ENCODE measurements around the gene ARID5A.

The ARID5A gene

DNA sequence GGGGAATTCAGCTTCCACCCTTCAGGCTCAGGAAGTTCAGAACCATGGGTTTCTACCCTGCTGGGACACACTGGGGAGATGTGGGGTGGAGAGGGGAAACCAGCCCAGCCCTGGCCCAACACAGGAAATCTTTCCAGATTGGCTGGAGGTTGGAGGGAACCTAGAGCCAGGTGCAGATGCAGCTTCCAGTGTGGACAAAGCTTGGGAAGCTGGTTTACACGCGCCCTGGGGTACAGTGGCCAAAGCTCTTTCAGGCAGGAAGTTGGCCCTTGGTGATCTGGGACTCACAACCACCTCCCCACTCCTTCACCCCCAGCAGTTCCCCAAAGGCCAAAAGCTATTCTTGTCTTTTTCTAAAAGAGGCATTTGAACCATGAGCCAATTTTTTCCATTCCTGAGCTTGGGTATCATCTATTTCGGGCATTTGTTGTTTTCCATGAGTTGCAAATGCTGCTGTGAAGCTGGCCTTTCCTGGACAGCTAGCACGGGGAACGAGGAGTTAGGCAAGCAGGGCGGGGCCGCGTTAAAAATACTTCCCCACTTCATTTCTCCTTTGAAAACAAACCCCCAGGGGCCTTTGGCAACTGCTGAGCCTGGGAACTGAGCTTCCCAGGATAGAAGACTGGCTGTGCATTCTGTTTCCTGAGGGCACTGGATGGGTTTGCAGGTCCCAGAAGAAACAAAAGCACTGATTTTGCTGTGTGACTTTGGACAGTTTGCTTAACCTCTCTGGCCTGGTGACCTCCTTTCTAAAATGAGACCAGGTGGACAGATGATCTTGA, 3.1 kb upstream of the ARID5A start:
- Histone ChIP-seq H3K4me3 (no peak overlapping the region), H3K27ac (no peak overlapping the region), H3K36me3 (ENCODE audit: insufficient read depth, low read length) (no peaks in the 10 kb centered on the region), H3K9me3 (ENCODE audit: low read depth, low read length) (no peaks in the 10 kb centered on the region), H3K9ac (ENCODE audit: insufficient read length) (no peak overlapping the region)
- DNase-seq (ENCODE audit: low read depth, low spot score): no peak
- TF ChIP-seq POLR2AphosphoS5 (IDR thresholded peaks at IDR 0.05; ENCODE audit: borderline replicate concordance, low read depth, low read length): no peak
- TF ChIP-seq EZH2 (IDR thresholded peaks at IDR 0.05): no peak
- no peak for TF ChIP-seq FOXP2 (optimal IDR thresholded peaks at IDR 0.05; ENCODE audit: control extremely low read depth, extremely low read length, insufficient read depth)

DNA sequence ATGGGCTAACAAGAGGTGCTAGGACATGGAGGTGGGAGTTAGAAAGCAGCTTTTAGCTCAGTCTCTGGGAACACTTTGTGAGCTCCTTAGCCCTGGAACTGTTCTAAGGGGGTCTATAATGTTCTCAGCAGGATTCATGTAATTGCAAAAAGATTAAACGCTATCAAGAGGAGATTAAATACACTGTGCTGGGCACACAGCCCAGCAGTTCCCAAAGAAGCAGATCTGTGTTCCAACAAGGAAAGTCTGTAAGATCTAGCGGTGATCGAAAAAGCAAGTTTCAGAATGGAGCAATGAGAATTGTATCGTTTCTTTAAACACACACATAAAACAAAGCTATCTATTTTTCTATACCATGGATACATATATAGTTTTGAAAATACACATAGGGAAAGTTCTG, 2.4 kb upstream of the ARID5A start:
- TF ChIP-seq EZH2 (IDR thresholded peaks at IDR 0.05) (no peak), POLR2AphosphoS5 (IDR thresholded peaks at IDR 0.05; ENCODE audit: borderline replicate concordance, low read depth, low read length) (no peak), FOXP2 (optimal IDR thresholded peaks at IDR 0.05; ENCODE audit: control extremely low read depth, extremely low read length, insufficient read depth) (no peak)
- no peaks in the 10 kb centered on the region for H3K36me3 ChIP-seq (ENCODE audit: insufficient read depth, low read length)
- no peak overlapping the region for H3K9ac ChIP-seq (ENCODE audit: insufficient read length)
- DNase-seq (ENCODE audit: low read depth, low spot score): no peak
- H3K4me3 ChIP-seq: no peak overlapping the region
- H3K27ac ChIP-seq: no peak overlapping the region
- no peaks in the 10 kb centered on the region for H3K9me3 ChIP-seq (ENCODE audit: low read depth, low read length)

DNA sequence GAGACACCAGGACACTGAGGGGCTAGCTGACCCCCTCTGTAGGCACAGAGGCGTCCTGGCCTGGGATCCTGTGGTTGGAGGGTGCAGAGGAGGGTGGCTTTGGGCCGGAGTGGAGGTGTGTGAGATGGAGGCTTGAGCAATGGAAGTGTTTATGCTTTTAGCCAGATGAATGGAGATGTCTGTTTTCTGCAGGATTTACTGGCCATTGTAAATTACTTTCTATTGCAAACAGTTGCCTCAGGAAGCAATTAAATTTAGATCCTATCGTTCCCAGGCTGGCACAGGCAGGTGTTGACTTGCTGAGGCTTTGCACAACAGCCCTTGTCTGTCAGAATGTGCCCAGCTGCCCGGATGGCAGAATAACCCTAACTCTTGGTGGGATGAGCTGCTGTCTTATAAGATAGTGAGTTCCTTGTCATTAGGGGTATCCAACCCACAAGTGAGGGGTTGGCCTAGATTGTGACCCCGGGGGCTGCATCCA, 1.8 kb upstream of the ARID5A start:
- H3K4me3 ChIP-seq: no peak overlapping the region
- H3K9me3 ChIP-seq (ENCODE audit: low read depth, low read length): no peaks in the 10 kb centered on the region
- TF ChIP-seq POLR2AphosphoS5 (IDR thresholded peaks at IDR 0.05; ENCODE audit: borderline replicate concordance, low read depth, low read length): no peak
- DNase-seq (ENCODE audit: low read depth, low spot score): no peak
- H3K36me3 ChIP-seq (ENCODE audit: insufficient read depth, low read length): no peaks in the 10 kb centered on the region
- H3K9ac ChIP-seq (ENCODE audit: insufficient read length): no peak overlapping the region
- no peak overlapping the region for H3K27ac ChIP-seq

DNA sequence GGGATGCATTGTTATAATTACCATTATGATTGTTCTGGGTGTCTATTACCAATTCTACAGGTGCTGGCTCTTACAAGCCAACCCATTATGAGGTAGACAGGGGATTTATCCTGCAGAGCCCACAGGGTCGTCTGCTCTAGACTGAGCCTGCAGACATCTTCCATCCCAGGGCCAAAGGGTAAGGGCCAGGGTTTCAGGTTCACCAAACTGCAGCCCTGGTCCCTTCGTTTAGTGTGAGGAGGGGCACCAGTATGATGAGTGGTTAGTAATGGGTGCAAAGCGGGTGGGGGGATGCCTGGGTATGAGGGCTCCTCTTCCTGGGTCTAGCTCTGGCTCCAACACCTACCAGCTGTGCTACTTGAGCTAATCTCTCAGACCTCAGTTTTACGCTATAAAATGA, 1.2 kb upstream of the ARID5A start:
- no peaks in the 10 kb centered on the region for H3K36me3 ChIP-seq (ENCODE audit: insufficient read depth, low read length)
- H3K27ac ChIP-seq: no peak overlapping the region
- H3K4me3 ChIP-seq: no peak overlapping the region
- H3K9ac ChIP-seq (ENCODE audit: insufficient read length): no peak overlapping the region
- H3K9me3 ChIP-seq (ENCODE audit: low read depth, low read length): no peaks in the 10 kb centered on the region
- TF ChIP-seq EZH2 (IDR thresholded peaks at IDR 0.05): no peak
- DNase-seq (ENCODE audit: low read depth, low spot score): no peak

DNA sequence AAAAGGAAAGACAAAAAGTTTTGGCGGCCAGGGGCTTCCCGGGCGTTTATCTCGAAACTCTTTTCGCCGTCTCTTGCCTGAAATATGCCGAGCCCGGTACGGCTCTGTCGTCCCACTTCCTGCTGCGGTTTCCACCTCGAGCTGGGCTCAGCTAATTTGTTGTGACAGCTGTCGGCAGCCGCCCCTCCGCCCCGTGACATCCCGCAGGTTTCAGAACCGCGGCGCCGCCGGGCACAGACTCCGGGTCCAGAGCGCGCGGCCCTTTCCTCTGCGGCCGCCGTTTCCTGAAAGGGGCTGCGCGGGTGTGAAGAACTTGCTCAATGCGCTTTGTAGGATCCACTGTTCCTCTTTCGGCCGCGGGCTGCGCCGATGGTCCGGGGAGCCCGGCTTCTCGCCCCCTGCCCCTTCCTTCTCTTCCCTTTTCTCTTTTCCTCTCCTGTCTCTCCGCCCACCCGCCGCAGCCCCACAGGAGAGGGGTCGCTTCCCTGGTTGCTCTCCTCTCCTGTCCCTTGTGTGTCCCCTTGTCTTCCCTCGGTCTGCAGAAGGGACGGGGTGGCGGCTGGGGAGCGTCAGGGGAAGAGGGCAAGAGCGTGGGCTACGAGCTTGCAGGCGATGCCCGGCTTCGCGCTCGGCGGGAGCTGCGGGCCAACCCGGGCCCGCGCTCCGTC, 648 bp downstream of the ARID5A start:
- DNase-seq (ENCODE audit: low read depth, low spot score): no peak
- H3K9ac ChIP-seq (ENCODE audit: insufficient read length): peak overlapping the region; percentile 79

DNA sequence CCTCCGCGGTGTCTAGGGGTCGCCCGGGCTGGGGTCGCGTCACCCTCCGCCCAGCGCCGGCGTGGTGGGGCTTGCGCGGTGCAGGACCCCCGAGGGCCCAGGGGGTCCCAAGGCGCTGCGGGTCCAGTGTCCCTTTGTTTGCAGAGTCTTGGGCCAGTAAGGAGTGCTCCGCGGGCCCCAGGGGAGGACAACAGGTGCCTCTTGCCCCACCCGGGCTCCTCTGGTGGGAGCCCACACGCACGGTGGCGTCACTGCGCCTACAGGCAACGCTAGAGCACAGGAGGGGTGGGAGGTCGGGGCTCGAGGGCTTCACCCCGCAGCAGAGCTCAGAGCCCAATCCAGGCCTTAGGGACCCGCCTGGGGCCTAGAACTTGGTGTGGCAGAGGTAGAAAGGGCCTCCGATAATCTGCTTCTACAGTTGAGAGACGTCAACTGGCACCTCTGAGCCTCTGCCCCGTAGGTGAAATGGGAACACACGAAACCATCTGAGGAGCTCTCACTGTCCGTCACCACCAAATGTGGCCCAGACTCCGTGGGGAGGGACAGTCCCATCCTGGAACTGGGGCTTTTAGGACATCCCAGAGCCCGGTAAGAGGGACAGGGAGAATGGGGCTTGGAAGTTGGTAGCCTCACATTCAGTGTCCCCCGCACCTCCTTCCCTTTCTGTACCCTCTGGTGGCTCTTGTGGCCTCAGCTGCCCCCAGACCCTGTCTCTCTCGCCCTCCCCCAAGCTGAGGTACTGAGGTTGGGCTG, 1.4 kb downstream of the ARID5A start:
- Histone ChIP-seq H3K9ac (ENCODE audit: insufficient read length) (no peak overlapping the region), H3K9me3 (ENCODE audit: low read depth, low read length) (no peaks in the 10 kb centered on the region), H3K36me3 (ENCODE audit: insufficient read depth, low read length) (no peaks in the 10 kb centered on the region), H3K27ac (no peak overlapping the region), H3K4me3 (no peak overlapping the region; the same call in 1 of the 2 replicates)
- no peak for TF ChIP-seq EZH2 (IDR thresholded peaks at IDR 0.05)
- no peak for DNase-seq (ENCODE audit: low read depth, low spot score)

More for the DNA sequence above, 648 bp downstream of the ARID5A start:
- Histone ChIP-seq H3K27ac (no peak overlapping the region), H3K36me3 (ENCODE audit: insufficient read depth, low read length) (no peaks in the 10 kb centered on the region), H3K4me3 (peak overlapping the region; percentile 91), H3K9me3 (ENCODE audit: low read depth, low read length) (no peaks in the 10 kb centered on the region)
- TF ChIP-seq FOXP2 (optimal IDR thresholded peaks at IDR 0.05; ENCODE audit: control extremely low read depth, extremely low read length, insufficient read depth) (no peak), EZH2 (IDR thresholded peaks at IDR 0.05) (no peak), POLR2AphosphoS5 (IDR thresholded peaks at IDR 0.05; ENCODE audit: borderline replicate concordance, low read depth, low read length) (no peak)

DNA sequence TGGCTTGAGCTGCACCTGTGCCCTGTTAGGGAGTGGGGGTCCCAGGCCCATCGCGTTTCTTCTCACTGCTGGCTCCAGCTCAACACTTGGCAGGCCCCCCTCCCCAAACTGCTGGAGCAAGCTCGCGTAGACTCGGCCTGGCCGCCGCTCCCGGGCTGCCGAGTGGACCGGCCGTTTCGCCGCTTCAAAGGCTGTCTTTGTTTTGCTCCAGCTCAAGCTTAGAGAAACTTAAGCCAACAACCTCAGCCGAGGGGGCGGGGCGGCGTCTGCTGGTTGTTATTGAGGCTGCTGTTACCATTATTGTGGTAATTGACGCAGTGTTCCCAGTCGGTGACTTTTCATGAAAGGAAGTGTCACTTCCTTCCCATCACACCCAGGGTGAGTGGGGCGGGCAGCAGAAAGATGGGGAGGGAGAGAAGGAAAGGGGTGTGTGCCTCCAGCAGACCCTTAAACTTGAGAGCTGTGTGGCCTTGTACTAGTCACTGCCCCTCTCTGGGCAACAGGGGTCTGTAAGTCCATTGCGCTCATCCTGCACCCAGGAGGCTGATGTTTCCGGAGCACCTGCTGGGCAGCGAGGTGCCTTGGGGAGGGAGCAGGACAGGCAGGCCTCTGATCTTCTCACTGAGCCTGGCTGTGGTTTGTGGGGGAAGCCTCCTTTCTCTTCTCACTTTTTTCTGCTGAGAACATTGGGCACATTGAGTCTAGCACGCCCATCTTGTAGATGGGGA, 2.1 kb downstream of the ARID5A start:
- Histone ChIP-seq H3K9me3 (ENCODE audit: low read depth, low read length) (no peaks in the 10 kb centered on the region), H3K27ac (no peak overlapping the region), H3K4me3 (no peak overlapping the region), H3K9ac (ENCODE audit: insufficient read length) (no peak overlapping the region), H3K36me3 (ENCODE audit: insufficient read depth, low read length) (no peaks in the 10 kb centered on the region)
- no peak for DNase-seq (ENCODE audit: low read depth, low spot score)
- TF ChIP-seq FOXP2 (optimal IDR thresholded peaks at IDR 0.05; ENCODE audit: control extremely low read depth, extremely low read length, insufficient read depth): no peak
- TF ChIP-seq POLR2AphosphoS5 (IDR thresholded peaks at IDR 0.05; ENCODE audit: borderline replicate concordance, low read depth, low read length): no peak
- no peak for TF ChIP-seq EZH2 (IDR thresholded peaks at IDR 0.05)

DNA sequence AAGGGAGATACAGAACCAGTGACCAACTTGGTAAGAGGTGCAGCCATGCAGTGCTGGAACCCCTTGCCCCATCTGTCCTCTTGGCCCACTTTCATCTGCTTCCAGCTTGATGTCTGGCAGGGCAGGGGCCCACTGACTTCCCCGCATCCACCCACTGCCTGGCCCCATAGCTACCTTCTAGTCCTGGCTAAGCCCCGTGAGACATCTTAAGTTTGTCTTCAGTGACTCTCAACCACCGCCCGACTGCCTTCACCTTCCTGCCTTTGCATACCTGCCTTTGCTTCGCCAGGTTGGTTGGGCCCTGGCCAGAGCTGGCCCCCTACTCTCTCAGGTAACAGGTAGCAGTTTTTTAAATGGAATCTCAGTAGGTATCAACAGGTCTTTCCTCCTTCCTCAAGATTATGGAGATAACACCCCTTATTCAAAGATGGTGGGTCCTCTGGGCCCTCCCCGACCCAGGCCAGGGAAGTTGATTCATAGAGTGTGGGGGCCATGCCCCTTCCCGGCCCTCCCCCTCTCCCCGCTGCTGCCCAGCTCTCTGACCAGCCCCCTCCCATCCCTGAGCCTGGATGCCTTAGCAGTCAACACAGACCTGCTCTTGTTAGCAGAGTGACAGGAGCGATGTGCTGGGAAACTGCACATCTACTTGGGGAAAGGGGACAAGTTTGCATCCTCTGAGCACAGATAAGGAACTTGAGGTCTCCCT, 2.8 kb downstream of the ARID5A start:
- no peak overlapping the region for H3K9ac ChIP-seq (ENCODE audit: insufficient read length)
- H3K9me3 ChIP-seq (ENCODE audit: low read depth, low read length): no peaks in the 10 kb centered on the region
- H3K4me3 ChIP-seq: no peak overlapping the region
- TF ChIP-seq FOXP2 (optimal IDR thresholded peaks at IDR 0.05; ENCODE audit: control extremely low read depth, extremely low read length, insufficient read depth): no peak
- TF ChIP-seq POLR2AphosphoS5 (IDR thresholded peaks at IDR 0.05; ENCODE audit: borderline replicate concordance, low read depth, low read length): no peak
- TF ChIP-seq EZH2 (IDR thresholded peaks at IDR 0.05): no peak
- no peaks in the 10 kb centered on the region for H3K36me3 ChIP-seq (ENCODE audit: insufficient read depth, low read length)
- DNase-seq (ENCODE audit: low read depth, low spot score): no peak
- H3K27ac ChIP-seq: no peak overlapping the region

All from SK-N-MC (cell line).